Ovary (tissue), 9 donors: Measurements from ENCODE around the gene TMEM156. TPM values are rescaled to one million over a fixed set of nuclear protein-coding genes. Genes with fewer than 3 reads are reported as not detected.

Experiments
- DNase-seq, 5 donors: peaks; one replicate each; pipeline ENCODE4 v3.0.0-alpha.2; 2019 to 2020
- H3K27ac ChIP-seq, 2 donors: fragments of 200-600 bp; one replicate each; pipeline versions ENCODE4 v1.5.1 to v1.8.0; 2019 to 2022
- H3K27me3 ChIP-seq: fragments of 200-600 bp; one replicate; pipeline ENCODE4 v1.8.0; 2022
- H3K36me3 ChIP-seq: fragments of 200-600 bp; sonication (generic); one replicate; pipeline ENCODE4 v1.5.1; 2019
- H3K4me1 ChIP-seq: one replicate; pipeline ENCODE4 v1.8.1; 2013; ENCODE audit warnings: mild to moderate bottlenecking, moderate library complexity; ENCODE audit not compliant: insufficient read depth
- H3K4me3 ChIP-seq: fragments of 200-600 bp; sonication (generic); one replicate; pipeline ENCODE4 v1.5.1; 2017
- H3K9me3 ChIP-seq, 2 donors: fragments of 200-600 bp in 1 of 2; sonication (generic) in 1 of 2; one replicate each; pipeline versions ENCODE4 v1.5.1 to v1.8.1; 2013 to 2019; ENCODE audit warnings: mild to moderate bottlenecking in 1 of 2, moderate library complexity in 1 of 2
- CTCF ChIP-seq, 3 donors: fragments of 450-650 bp in 2 of 3; fragments of 200-600 bp in 1 of 3; IDR thresholded peaks; one replicate each; pipeline versions ENCODE4 v1.5.1 to v1.8.0; 2016 to 2022; ENCODE audit warnings: antibody characterized with exemption in 3 of 3, mild to moderate bottlenecking in 1 of 3
- EP300 ChIP-seq: sonication (generic); formaldehyde crosslinking; IDR thresholded peaks from one replicate; pipeline ENCODE4 v1.6.1; 2017; ENCODE audit warnings: antibody characterized with exemption
- POLR2A ChIP-seq: fragments of 450-650 bp; IDR thresholded peaks from one replicate; pipeline ENCODE4 v1.6.1; 2017; ENCODE audit warnings: antibody characterized with exemption, mild to moderate bottlenecking, moderate library complexity
- WGBS, 3 donors: extraction: QIAGEN DNeasy Blood & Tissue Kit in 1 of 3; methylation state at CpG; one replicate each; pipeline versions ENCODE4 v1.1.5 to v1.1.7; 2013 to 2017; 5-methylcytosine and 5-hydroxymethylcytosine counted together
- intact Hi-C, 4 donors: fragments of 100-400 bp; cut with DNase I; formaldehyde crosslinking; loops; one replicate each; pipeline versions ENCODE4 v1.11.0 to v1.15.1; 2022 to 2023
- polyA plus RNA-seq, 2 donors: library from polyadenylated mRNA; stranded (reverse); fragments of 200-250 nt in 1 of 2; fragments of 350-450 nt in 1 of 2; fragmentation: Illumina TruSeq in 1 of 2; extraction: RNeasy Lipid Tissue Mini Kit (QIAGEN cat#74804) in 1 of 2; gene quantifications; one replicate each; pipeline ENCODE4 v1.2.3, GENCODE V29; 2013 to 2014
- total RNA-seq, 7 donors: library from RNA; depleted of rRNA in 2 of 7; stranded (reverse); fragments of >200 nt in 2 of 7; fragmentation: NEBNext Ultra II Directional in 3 of 7; extraction: Animal tissue kit (Norgen Biotek cat#: 25700) in 3 of 7; gene quantifications; one replicate each; pipeline versions ENCODE4 v1.1.0 to v1.2.4, GENCODE V29; 2016 to 2023
- donor health status: DM: no; HTN: no; CAD: no; lungs with moderate emphysema.
- donor health status: DM: no; HTN: no; CAD: no.
- donor health status: Bipolar disorder and iron deficiency.
- donor health status: DM: yes; HTN: yes; CAD: no.
- donor health status: DM: no; HTN: no; CAD: no.
- donor health status: DM: yes; HTN: yes; CAD: no.

TMEM156 gene
- total and polyA plus RNA-seq, 9 donors = 0.04 to 1.5 (median 0.35) TPM; not detected in 3

- no peak for DNase-seq
- Histone ChIP-seq H3K27me3 (no peaks in the 10 kb centered on the region), H3K9me3 (no peaks in the 10 kb centered on the region), H3K27ac (no peak overlapping the region), H3K36me3 (no peaks in the 10 kb centered on the region), H3K4me1 (peaks cover 4% of the 10 kb centered on the region), H3K4me3 (no peak overlapping the region)
- intact Hi-C loops = no loop called here
- TF ChIP-seq CTCF (IDR thresholded peaks at IDR 0.05) (no peak), POLR2A (no peak), EP300 (no peak)
- WGBS, 3 donors = 27 to 48% (median 31%) methylated on average over 2 of the region's 2 CpGs
Measured at GRCh38 chr4:38951598-38951997, 80.6 kb downstream of the TMEM156 start.

GRCh38 chr4:38950734-38951133 lies 81.5 kb downstream of the TMEM156 start:
- Histone ChIP-seq H3K36me3 (no peaks in the 10 kb centered on the region), H3K4me1 (peaks cover 4% of the 10 kb centered on the region), H3K27me3 (no peaks in the 10 kb centered on the region), H3K27ac (no peak overlapping the region), H3K9me3 (no peaks in the 10 kb centered on the region), H3K4me3 (no peak overlapping the region)
- intact Hi-C loops = no loop called here
- 50 to 67% (median 63%) methylated on average over 6 of the region's 6 CpGs for whole genome bisulfite sequencing, 3 donors
- no peak for DNase-seq
- TF ChIP-seq CTCF (IDR thresholded peaks at IDR 0.05) = no peak
- TF ChIP-seq EP300 = no peak
- TF ChIP-seq POLR2A = no peak

GRCh38 chr4:38950159-38950558 lies 82.0 kb downstream of the TMEM156 start:
- Histone ChIP-seq H3K36me3 (no peaks in the 10 kb centered on the region), H3K9me3 (no peaks in the 10 kb centered on the region), H3K4me3 (no peak overlapping the region), H3K27ac (no peak overlapping the region), H3K27me3 (no peaks in the 10 kb centered on the region), H3K4me1 (peaks cover 4% of the 10 kb centered on the region)
- 86 to 92% (median 89%) methylated on average over 2 of the region's 2 CpGs for WGBS, 3 donors
- intact Hi-C loops = no loop called here
- TF ChIP-seq POLR2A (no peak), EP300 (no peak), CTCF (IDR thresholded peaks at IDR 0.05) (no peak)
- DNase-seq = no peak

- Histone ChIP-seq H3K4me1 (peaks cover 4% of the 10 kb centered on the region), H3K27me3 (no peaks in the 10 kb centered on the region), H3K9me3 (no peaks in the 10 kb centered on the region), H3K4me3 (no peak overlapping the region), H3K36me3 (no peaks in the 10 kb centered on the region), H3K27ac (no peak overlapping the region)
- 57 to 63% (median 62%) methylated on average over 5 of the region's 5 CpGs for WGBS, 3 donors
- intact Hi-C loops = no loop called here
- TF ChIP-seq POLR2A = no peak
- TF ChIP-seq EP300 = no peak
- no peak for TF ChIP-seq CTCF (IDR thresholded peaks at IDR 0.05)
- no peak for DNase-seq
Measured at GRCh38 chr4:38949411-38950051, 82.7 kb downstream of the TMEM156 start.
